SU-DHL-6 (cell line): Measurements from ENCODE around the gene DNASE1L1.

ENCODE experiments used
- H2AFZ ChIP-seq: fragments of 200-600 bp; sonication (generic); 2 replicates; pipeline ENCODE4 v1.6.1; 2014; ENCODE audit warnings: low read depth, mild to moderate bottlenecking, moderate library complexity, mixed read lengths, antibody characterized with exemption, low read length; ENCODE audit not compliant: severe bottlenecking
- H3F3A ChIP-seq: fragments of 200-600 bp; shearing (Covaris generic); 2 replicates; pipeline ENCODE4 v1.6.0; 2016; ENCODE audit warnings: antibody characterized with exemption, mild to moderate bottlenecking; ENCODE audit not compliant: insufficient read depth
- H3K27ac ChIP-seq: fragments of 200-600 bp; sonication (generic); 2 replicates; pipeline ENCODE4 v1.5.1; 2016; ENCODE audit warnings: low read depth, mild to moderate bottlenecking, low read length, moderate library complexity, mixed read lengths
- H3K27me3 ChIP-seq: fragments of 200-600 bp; sonication (generic), shearing (Covaris generic); 2 replicates; pipeline ENCODE4 v1.6.0; 2014; ENCODE audit warnings: mild to moderate bottlenecking, low read length
- H3K36me3 ChIP-seq: fragments of 200-600 bp; sonication (generic); 2 replicates; pipeline ENCODE4 v1.6.1; 2014; ENCODE audit warnings: mild to moderate bottlenecking, low read length, mixed read lengths
- H3K4me2 ChIP-seq: fragments of 300-600, 200-600 bp; shearing (Covaris generic), sonication (generic); 2 replicates; pipeline ENCODE4 v1.6.0; 2014; ENCODE audit warnings: low read length, low read depth, mild to moderate bottlenecking; ENCODE audit not compliant: poor library complexity, severe bottlenecking
- H3K4me3 ChIP-seq: fragments of 200-600 bp; sonication (generic); 2 replicates; pipeline ENCODE4 v1.5.1; 2014; ENCODE audit warnings: antibody characterized with exemption, low read length, mild to moderate bottlenecking, mixed read lengths; ENCODE audit not compliant: insufficient read depth, poor library complexity, severe bottlenecking
- H3K79me2 ChIP-seq: fragments of 200-600 bp; sonication (generic); 2 replicates; pipeline ENCODE4 v1.6.1; 2014; ENCODE audit warnings: mild to moderate bottlenecking, low read length, moderate library complexity; ENCODE audit not compliant: insufficient read depth
- H3K9ac ChIP-seq: fragments of 200-600 bp; sonication (generic); 2 replicates; pipeline ENCODE4 v1.7.0; 2014; ENCODE audit warnings: mild to moderate bottlenecking, low read length
- H3K9me2 ChIP-seq: fragments of 200-600 bp; sonication (generic); replicated peaks from 2 replicates; pipeline ENCODE4 v1.6.1; 2014; ENCODE audit warnings: low read length; ENCODE audit not compliant: insufficient read depth
- H3K9me3 ChIP-seq: fragments of 200-600 bp; sonication (generic); 2 replicates; pipeline ENCODE4 v1.6.1; 2014; ENCODE audit warnings: low read length, mixed read lengths; ENCODE audit not compliant: insufficient read depth
- H4K20me1 ChIP-seq: fragments of 200-600 bp; sonication (generic); 2 replicates; pipeline ENCODE4 v1.6.1; 2014; ENCODE audit warnings: low read depth, mild to moderate bottlenecking, antibody characterized with exemption, low read length, moderate library complexity, mixed read lengths
- EZH2phosphoT487 ChIP-seq: fragments of 200-600 bp; sonication (generic), shearing (Covaris generic); conservative IDR thresholded peaks from 2 replicates; pipeline ENCODE4 v1.6.1; 2018; ENCODE audit warnings: mild to moderate bottlenecking, antibody characterized with exemption, low read length, moderate library complexity, mixed read lengths
- TF ChIP-seq, protein P1 (sequence below): fragments of 200-600 bp; sonication (generic); IDR thresholded peaks from one replicate; pipeline ENCODE4 v1.5.1; 2017; ENCODE audit warnings: antibody characterized with exemption, mild to moderate bottlenecking, low read length, moderate library complexity; ENCODE audit not compliant: insufficient read depth, poor library complexity, severe bottlenecking

The DNASE1L1 gene

DNA sequence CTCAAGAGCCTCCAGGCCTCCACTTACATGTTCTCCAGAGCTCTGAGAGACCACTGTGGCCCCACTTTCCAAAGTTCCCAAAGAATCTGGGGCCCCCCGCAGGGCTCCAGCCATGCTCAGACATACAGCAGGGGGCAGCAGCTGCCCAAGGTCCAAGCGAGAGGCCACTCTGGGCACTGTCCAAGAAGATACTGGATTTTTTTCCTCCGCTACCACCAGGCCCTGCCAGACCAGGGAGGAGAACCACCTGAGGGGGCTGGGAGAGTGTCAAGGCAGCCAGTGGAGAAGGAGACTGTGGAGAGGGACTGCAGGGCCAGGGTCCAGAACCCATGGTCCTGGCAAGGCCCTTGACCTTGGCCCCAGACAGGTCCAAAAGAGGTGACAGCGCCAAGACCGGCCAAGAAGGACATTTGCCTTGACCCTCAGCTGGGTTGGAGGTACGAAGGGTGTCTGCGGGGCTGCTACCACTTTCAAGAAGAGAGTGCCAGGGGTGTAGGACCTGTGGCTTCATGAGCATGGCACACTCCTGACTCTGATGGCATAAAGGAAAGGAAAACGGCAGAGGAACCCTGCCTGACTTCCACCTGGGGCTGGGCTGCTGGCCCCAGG lies 24.7 kb downstream of the DNASE1L1 start:
- Histone ChIP-seq H3K36me3 (no peaks in the 10 kb centered on the region), H4K20me1 (no peaks in the 10 kb centered on the region), H3K4me2 (no peak overlapping the region), H3K79me2 (peaks cover 10% of the 10 kb centered on the region), H3F3A (no peaks in the 10 kb centered on the region), H3K27ac (no peak overlapping the region), H3K9me2 (no peaks in the 10 kb centered on the region), H3K4me3 (no peak overlapping the region), H3K9ac (no peak overlapping the region), H3K27me3 (no peaks in the 10 kb centered on the region), H3K9me3 (no peaks in the 10 kb centered on the region), H2AFZ (no peak overlapping the region)
- no peak for TF ChIP-seq EZH2phosphoT487
- TF ChIP-seq, protein P1, sequence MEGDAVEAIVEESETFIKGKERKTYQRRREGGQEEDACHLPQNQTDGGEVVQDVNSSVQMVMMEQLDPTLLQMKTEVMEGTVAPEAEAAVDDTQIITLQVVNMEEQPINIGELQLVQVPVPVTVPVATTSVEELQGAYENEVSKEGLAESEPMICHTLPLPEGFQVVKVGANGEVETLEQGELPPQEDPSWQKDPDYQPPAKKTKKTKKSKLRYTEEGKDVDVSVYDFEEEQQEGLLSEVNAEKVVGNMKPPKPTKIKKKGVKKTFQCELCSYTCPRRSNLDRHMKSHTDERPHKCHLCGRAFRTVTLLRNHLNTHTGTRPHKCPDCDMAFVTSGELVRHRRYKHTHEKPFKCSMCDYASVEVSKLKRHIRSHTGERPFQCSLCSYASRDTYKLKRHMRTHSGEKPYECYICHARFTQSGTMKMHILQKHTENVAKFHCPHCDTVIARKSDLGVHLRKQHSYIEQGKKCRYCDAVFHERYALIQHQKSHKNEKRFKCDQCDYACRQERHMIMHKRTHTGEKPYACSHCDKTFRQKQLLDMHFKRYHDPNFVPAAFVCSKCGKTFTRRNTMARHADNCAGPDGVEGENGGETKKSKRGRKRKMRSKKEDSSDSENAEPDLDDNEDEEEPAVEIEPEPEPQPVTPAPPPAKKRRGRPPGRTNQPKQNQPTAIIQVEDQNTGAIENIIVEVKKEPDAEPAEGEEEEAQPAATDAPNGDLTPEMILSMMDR, result no peak

DNA sequence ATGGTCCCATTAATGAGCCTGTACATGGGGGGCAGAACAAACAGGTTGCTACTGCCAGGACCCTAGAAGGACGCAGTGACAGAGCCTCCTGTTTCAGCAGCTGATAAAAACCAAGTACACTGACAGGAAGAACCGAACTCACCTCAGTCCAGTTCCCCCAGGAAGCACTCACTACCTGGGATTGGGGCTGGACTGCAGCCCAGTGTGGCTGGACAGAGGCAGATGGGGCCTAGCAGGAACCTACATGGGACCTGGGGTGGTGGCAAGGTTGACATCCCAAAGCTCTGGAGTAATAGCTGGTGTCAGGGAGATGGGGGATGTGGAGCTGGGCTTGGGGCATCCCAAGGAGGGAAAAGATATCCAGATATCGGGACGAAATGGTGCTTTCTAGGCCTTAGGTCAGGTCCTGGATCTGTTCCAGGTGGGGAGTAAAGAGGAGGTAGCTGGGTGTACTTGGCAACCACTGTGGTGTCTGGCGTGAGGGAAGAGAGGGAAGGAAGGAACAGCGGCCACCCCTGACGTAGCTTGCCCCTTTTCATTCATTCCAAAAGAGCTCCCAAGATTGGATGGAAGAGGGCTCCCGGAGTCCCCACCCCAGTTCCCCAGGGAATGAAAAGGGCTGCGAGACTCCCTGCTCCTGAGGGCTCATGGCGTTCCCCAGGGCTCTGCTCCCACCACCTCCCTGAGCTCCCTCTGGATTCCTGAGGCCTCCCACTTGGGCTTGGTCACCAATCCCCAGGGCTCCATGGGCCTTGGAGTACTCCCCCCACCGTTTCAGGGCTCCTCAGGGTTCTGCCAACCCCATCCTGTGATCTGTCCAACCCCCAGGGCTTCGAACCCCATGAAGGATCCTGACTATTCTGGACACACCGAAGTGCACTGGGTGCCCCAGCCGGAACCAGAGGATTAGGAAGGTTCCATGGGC lies 25.4 kb downstream of the DNASE1L1 start:
- TF ChIP-seq, protein P1, result no peak
- TF ChIP-seq EZH2phosphoT487, result no peak
- Histone ChIP-seq H3K9ac (no peak overlapping the region), H3K9me3 (no peaks in the 10 kb centered on the region), H3F3A (no peaks in the 10 kb centered on the region), H3K4me3 (no peak overlapping the region), H3K4me2 (no peak overlapping the region), H4K20me1 (no peaks in the 10 kb centered on the region), H3K36me3 (no peaks in the 10 kb centered on the region), H3K27ac (no peak overlapping the region), H2AFZ (no peak overlapping the region), H3K79me2 (peaks cover 12% of the 10 kb centered on the region), H3K27me3 (no peaks in the 10 kb centered on the region), H3K9me2 (no peaks in the 10 kb centered on the region)

DNA sequence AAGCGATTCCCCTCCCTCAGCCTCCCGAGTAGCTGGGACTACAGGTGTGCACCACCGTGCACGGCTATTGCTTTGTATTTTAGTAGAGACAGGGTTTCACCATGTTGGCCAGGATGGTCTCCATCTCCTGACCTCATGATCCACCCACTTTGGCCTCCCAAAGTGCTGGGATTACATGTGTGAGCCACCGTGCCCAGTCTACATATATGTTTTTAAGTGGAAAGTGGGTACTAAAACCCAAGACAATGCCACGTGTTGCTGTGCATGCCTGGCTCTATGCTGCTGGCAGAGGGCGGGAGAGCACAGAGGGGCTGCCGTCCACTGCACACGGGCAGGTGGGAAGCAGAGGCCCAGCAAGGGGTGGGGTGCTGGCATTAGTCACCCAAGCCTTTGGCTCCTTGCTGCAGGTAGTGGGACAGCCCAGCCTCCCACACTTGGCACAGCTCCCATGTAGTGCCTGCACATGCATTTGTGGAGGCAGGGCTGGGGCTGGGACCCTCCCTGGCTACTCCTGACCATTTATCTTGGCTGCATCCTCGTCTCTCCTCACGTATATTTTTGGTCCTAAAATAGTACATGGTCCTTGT lies 26.5 kb downstream of the DNASE1L1 start:
- Histone ChIP-seq H3F3A (no peaks in the 10 kb centered on the region), H3K4me2 (no peak overlapping the region), H3K36me3 (no peaks in the 10 kb centered on the region), H4K20me1 (no peaks in the 10 kb centered on the region), H2AFZ (no peak overlapping the region), H3K9me2 (no peaks in the 10 kb centered on the region), H3K9me3 (no peaks in the 10 kb centered on the region), H3K27ac (no peak overlapping the region), H3K79me2 (peaks cover 12% of the 10 kb centered on the region), H3K4me3 (no peak overlapping the region), H3K9ac (no peak overlapping the region), H3K27me3 (no peaks in the 10 kb centered on the region)
- no peak for TF ChIP-seq EZH2phosphoT487
- TF ChIP-seq, protein P1, result no peak
